Natural killer cell treated with Interleukin-12 subunit alpha and Interleukin-12 subunit beta and Interleukin-15 and Interleukin-18, amount 100 ng/mL, for 72 hours (primary cell): Measurements from ENCODE around the gene SELENOV. TPM values are rescaled to one million over a fixed set of nuclear protein-coding genes. Genes with fewer than 3 reads are reported as not detected.

ENCODE experiments used
- ATAC-seq, 2 donors: fragments of 150-1000 bp; cut with Tn5 transposase in 1 of 2; sonication (Bioruptor Pico), chemical (Tn5 transposase) in 1 of 2; 2 replicates each; pipeline ENCODE4 v1.10.0; 2021
- DNase-seq: peaks from one replicate; pipeline ENCODE4 v3.0.0; 2022; ENCODE audit warnings: low spot score
- H3K27ac Mint-ChIP-seq, 2 donors: 1 replicate in 1 of 2; 2 replicates in 1 of 2; pipeline ENCODE4 v1.8.0; 2022; ENCODE audit warnings: mixed read lengths in 2 of 2, mild to moderate bottlenecking in 1 of 2, moderate library complexity in 1 of 2
- H3K27me3 Mint-ChIP-seq, 2 donors: 1 replicate in 1 of 2; 2 replicates in 1 of 2; pipeline ENCODE4 v1.8.0; 2022; ENCODE audit warnings: mixed read lengths in 2 of 2
- H3K36me3 Mint-ChIP-seq: one replicate; pipeline ENCODE4 v1.8.0; 2022; ENCODE audit warnings: mixed read lengths
- H3K4me1 Mint-ChIP-seq, 2 donors: 1 replicate in 1 of 2; 2 replicates in 1 of 2; pipeline ENCODE4 v1.8.0; 2022; ENCODE audit warnings: low read depth in 2 of 2, mixed read lengths in 2 of 2, mild to moderate bottlenecking in 1 of 2
- H3K4me3 Mint-ChIP-seq: one replicate; pipeline ENCODE4 v1.8.0; 2022; ENCODE audit warnings: mixed read lengths
- H3K9me3 Mint-ChIP-seq: 2 replicates; pipeline ENCODE4 v1.8.0; 2022; ENCODE audit warnings: mixed read lengths
- total RNA-seq, 2 donors: library from RNA; stranded (reverse); gene quantifications; one replicate each; pipeline ENCODE4 v1.2.3, GENCODE V29; 2022

SELENOV gene
- total RNA-seq, 2 donors from 2014 or later, result not detected

DNA sequence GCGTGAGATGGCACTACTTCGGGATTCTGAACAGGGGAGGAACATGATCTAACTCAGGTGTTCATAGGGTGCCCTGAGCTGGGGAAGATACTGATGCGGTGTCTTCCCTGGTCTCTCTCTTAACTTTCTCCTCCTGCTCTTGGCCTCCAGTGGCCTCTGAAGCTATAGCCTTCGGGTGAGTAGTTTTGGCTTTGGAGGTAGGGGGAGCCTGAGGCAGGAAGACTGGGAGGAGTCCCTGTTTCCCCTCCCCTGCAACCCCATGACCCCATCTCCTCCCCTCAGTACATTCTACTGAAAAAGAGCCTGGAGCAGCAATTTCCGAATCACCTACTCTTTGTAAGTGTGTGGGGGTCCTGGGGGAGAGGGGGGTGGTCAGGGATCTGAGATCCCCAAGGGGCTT, 3.5 kb downstream of the SELENOV start:
- ATAC-seq (no peak), DNase-seq (no peak)
- Mint-ChIP-seq H3K27ac (no peak overlapping the region), H3K4me3 (no peak overlapping the region), H3K9me3 (no peaks in the 10 kb centered on the region), H3K4me1 (peaks cover 7 to 9% of the 10 kb centered on the region in 2 donors), H3K27me3 (peaks cover 20% of the 10 kb centered on the region in 2 donors), H3K36me3 (peaks cover 12% of the 10 kb centered on the region)

DNA sequence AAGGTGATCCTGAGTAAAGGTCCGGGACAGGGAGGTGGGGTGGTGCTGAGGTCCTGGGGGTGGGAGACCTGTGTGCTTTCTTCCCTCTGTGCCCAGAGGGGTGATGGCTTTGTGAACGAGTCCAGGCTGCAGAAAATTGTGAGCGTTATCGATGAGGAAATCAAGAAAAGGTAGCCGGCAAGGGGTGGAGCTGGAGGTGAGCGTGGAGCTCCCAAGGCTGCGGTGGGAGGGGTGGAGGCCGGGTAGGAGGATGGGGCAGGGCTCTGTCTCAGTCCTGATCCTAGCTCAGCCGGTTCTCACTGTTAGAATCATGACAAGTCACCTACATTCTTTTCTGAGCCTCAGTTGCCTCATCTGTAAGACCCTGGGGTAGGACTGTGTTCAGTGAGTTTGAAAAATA, 4.0 kb downstream of the SELENOV start:
- H3K4me1 Mint-ChIP-seq, result peaks cover 7 to 9% of the 10 kb centered on the region in 2 donors
- H3K36me3 Mint-ChIP-seq, result peaks cover 12% of the 10 kb centered on the region
- H3K4me3 Mint-ChIP-seq, result no peak overlapping the region
- peaks cover 20% of the 10 kb centered on the region in 2 donors for H3K27me3 Mint-ChIP-seq
- DNase-seq (no peak), ATAC-seq (no peak)
- H3K27ac Mint-ChIP-seq, result no peak overlapping the region
- no peaks in the 10 kb centered on the region for H3K9me3 Mint-ChIP-seq

DNA sequence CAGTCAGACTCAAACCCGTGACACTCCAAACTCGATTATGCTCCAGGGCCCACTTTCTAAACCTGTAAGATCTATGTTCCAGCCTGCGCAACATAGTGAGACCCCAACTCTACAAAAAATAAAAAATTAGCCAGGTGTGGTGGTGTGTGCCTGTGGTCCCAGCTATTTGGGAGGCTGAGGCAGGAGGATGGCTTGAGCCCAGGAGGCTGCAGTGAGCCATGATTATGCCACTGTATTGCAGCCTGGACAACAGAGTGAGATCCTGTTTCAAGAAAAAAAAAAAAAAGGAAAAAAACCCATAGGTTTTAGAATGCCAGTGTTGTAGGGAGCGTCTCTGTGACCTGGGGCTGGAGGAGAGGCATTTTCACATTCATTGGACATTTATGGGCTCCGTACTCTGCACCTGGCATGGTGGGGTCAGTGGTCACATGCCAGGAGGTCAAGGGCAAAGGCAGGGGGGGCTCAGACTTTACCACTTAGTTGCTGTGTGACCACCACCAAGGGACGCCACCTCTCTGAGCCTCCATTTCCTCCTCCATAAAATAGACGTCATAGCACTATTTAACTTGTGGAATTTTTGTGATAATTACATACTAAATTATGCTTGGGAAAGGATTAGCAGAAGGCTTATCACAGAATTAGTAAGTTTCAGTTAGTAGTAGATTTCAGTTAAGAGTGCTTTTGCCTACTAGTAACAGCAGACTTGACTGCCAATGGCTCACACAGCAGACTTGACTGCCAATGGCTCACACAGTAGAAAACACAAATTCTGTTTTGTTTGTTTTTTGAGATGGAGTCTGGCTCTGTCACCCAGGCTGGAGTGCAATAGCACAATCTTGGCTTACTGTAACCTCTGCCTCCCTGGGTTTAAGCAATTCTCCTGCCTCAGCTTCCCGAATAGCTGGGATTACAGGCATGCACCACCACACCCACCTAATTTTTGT, 5.9 kb downstream of the SELENOV start:
- no peak overlapping the region for H3K4me3 Mint-ChIP-seq
- H3K27me3 Mint-ChIP-seq, result peaks cover 16 to 20% of the 10 kb centered on the region in 2 donors
- no peak for DNase-seq
- ATAC-seq, result no peak
- peaks cover 5 to 7% of the 10 kb centered on the region in 2 donors for H3K4me1 Mint-ChIP-seq
- peaks cover 12% of the 10 kb centered on the region for H3K36me3 Mint-ChIP-seq
- H3K9me3 Mint-ChIP-seq, result no peaks in the 10 kb centered on the region
- H3K27ac Mint-ChIP-seq, result no peak overlapping the region

DNA sequence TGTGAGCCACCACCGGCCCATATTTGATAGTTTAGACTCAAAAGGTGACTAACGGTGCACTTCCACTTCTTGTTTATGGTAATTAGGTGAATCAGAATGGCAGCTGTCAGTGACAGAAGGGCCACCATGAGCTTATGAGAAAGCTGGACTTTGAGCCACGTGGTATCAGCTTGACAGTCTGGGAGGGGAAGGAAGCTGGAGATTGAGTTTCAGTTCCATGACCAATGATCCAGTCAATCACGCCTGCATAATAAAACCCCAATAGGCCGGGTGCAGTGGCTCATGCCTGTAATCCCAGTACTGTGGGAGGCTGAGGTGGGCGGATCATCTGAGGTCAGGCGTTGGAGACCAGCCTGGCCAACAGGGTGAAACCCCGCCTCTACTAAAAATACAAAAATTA, 9.6 kb downstream of the SELENOV start:
- Mint-ChIP-seq H3K27ac (no peak overlapping the region), H3K9me3 (no peaks in the 10 kb centered on the region), H3K27me3 (no peaks in the 10 kb centered on the region), H3K36me3 (no peaks in the 10 kb centered on the region), H3K4me3 (no peak overlapping the region), H3K4me1 (peaks cover 0 to 5% of the 10 kb centered on the region in 2 donors)
- DNase-seq (no peak), ATAC-seq (no peak)

DNA sequence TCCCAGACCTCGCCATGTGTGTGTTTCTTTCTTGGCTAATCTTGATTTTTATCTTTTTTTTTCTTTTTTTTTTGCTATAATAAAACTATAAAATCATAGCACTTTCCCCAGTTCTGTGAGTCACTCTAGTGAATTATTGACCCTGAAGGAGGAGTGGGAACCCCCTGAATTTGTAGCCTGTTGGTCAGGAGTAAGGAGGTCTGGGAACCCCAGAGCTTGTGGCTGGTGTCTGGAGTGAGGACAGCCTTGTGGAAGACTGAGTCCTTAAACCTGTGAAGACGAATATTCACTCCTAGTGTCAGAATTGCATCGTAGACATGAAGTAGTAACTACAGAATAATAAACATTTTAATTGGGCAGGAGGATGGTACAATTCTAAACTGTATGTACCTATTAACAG, 10.3 kb downstream of the SELENOV start:
- no peaks in the 10 kb centered on the region for H3K36me3 Mint-ChIP-seq
- no peak overlapping the region for H3K27ac Mint-ChIP-seq
- no peak overlapping the region for H3K4me3 Mint-ChIP-seq
- peaks cover 0 to 5% of the 10 kb centered on the region in 2 donors for H3K4me1 Mint-ChIP-seq
- H3K27me3 Mint-ChIP-seq, result no peaks in the 10 kb centered on the region
- ATAC-seq (no peak), DNase-seq (no peak)
- H3K9me3 Mint-ChIP-seq, result no peaks in the 10 kb centered on the region

DNA sequence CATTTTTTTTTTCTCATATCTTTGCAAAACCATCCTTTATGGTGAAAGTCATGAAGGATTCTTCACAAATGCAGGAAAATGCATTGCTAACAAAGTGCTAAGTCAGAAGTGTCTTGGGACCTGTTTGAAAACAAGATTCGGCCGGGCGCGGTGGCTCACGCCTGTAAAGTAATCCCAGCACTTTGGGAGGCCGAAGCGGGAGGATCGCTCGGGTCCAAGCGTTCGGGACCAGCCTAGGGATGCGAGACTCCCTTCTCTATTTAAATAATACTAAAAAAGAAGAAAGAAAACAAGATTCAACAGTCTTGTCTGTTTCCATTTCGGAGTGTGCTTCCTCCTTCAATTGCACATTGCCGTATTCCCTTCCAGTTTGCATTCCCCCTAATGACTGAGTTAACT, 16.9 kb downstream of the SELENOV start:
- peak overlapping the region; percentile 86 for H3K4me3 Mint-ChIP-seq
- no peaks in the 10 kb centered on the region for H3K27me3 Mint-ChIP-seq
- ATAC-seq, result no peak
- no peaks in the 10 kb centered on the region for H3K36me3 Mint-ChIP-seq
- no peak for DNase-seq
- H3K4me1 Mint-ChIP-seq, result peaks cover 3 to 13% of the 10 kb centered on the region in 2 donors
- peak overlapping the region; percentile 46 to 76 for H3K27ac Mint-ChIP-seq
- H3K9me3 Mint-ChIP-seq, result no peaks in the 10 kb centered on the region

DNA sequence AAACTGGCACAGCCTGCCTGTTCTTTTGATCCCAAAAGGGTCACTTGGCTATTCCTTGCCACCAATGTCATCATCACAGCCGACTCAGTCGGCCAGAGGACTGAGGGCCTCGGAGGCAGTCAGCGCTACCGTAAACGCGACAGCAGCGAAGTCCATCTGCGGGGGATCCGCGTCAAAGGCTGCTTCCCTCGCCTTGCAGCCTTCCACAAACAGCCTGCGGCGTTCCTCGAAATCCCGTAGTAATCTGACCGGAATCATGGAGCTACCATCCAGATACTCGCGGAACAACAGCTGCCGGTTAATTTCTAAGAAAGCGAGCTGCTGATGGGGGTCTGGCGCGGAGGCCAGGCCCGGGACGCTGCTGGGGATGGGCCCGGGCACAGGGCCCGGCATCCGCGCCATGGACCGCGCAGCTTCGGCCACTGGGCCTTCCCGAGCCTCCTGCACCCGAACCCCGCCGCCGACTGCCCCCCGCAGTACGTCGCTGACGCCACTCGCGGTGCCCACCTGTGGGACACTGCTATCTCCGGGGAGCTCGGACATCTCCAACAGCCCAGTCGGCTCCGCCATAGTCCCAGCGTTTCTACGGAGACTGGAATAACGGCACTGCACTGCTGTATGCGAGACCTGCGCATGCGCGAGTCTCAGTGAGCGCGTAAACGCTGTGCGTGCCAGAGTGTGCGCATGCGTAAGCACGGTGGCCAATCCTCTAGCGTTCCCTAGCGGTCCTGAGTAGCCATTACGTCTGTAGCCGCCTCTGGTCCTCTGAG, 17.5 kb downstream of the SELENOV start, which contains the start of gene EID2B:
Gene EID2B, minus strand, starts transcription at position 620 of the 770 bp plus-strand sequence. Its CDS starts 50 bp downstream, at position 570.
- Mint-ChIP-seq H3K36me3 (no peaks in the 10 kb centered on the region), H3K9me3 (no peaks in the 10 kb centered on the region), H3K4me3 (peak within 1 kb of the TSS; percentile 86), H3K27ac (peak within 1 kb of the TSS; percentile 46 to 76), H3K4me1 (peaks cover 3 to 13% of the 10 kb centered on the region in 2 donors), H3K27me3 (no peaks in the 10 kb centered on the region)
- ATAC-seq, result peak; percentile 97 to 98
- peak; percentile 93 for DNase-seq

DNA sequence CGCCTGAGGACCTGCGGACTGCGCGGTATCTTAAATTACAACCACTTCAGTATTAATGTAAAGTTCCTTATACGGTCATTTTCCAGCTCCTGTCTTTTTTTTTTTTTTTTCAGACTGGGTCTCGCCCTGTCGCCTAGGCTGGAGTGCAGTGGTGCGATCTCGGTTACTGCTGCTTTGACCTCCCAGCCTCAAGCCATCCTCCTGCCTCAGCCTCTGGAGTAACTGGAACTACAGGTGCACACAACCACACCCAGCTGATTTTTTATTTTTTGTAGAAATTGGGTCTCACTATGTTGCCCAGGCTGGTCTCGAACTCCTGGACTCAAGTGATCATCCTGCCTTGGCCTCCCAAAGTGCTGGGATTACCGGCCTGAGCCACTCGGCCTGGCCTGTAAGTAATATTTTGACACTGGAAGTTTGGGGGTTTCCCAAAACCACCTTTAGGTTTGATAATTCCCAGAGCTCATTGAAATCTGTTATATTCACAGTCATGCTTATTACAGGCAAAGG, 18.1 kb downstream of the SELENOV start:
- ATAC-seq (peak in 1 of 2 donors; percentile 13), DNase-seq (no peak)
- H3K27ac Mint-ChIP-seq, result peak overlapping the region; percentile 46 to 76
- no peaks in the 10 kb centered on the region for H3K27me3 Mint-ChIP-seq
- H3K36me3 Mint-ChIP-seq, result no peaks in the 10 kb centered on the region
- no peaks in the 10 kb centered on the region for H3K9me3 Mint-ChIP-seq
- H3K4me1 Mint-ChIP-seq, result peaks cover 5 to 17% of the 10 kb centered on the region in 2 donors
- H3K4me3 Mint-ChIP-seq, result peak overlapping the region; percentile 86

DNA sequence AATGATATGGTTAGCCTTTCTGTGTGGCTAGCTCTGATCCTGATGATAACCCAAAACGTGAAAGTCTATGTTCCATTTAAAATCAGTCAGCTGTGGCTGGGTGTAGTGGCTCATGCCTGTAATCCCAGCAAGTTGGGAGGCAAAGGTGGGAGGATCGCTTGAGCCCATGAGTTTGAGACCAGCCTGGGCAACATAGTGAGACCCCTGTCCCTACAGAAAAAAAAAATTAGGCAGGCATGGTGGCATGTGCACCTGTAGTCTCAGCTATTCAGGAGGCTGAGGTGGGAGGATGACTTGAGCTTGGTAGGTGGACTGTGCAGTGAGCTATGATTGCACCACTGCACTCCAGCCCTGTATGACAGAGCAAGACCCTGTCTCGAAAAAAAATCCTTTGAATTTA, 18.9 kb downstream of the SELENOV start:
- H3K27ac Mint-ChIP-seq, result no peak overlapping the region
- H3K36me3 Mint-ChIP-seq, result no peaks in the 10 kb centered on the region
- no peaks in the 10 kb centered on the region for H3K27me3 Mint-ChIP-seq
- no peak overlapping the region for H3K4me3 Mint-ChIP-seq
- no peaks in the 10 kb centered on the region for H3K9me3 Mint-ChIP-seq
- DNase-seq, result no peak
- peaks cover 10 to 20% of the 10 kb centered on the region in 2 donors for H3K4me1 Mint-ChIP-seq
- no peak for ATAC-seq

DNA sequence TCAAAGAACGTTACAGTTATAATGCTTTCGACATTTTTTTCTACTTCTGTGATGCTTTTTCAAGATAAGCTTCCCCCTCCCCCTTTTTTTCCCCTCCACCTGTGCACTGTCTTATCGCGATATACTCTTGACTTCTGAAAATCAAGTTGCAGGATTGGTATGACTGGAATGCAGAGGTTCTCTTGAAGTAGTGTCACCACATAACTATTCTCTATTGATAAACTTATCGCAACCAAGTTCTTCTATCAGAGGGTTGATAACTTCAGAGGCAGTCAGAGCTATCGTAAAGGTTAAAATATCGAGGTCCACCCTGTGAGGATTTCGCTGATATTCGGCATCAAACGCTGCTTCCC, 24.2 kb downstream of the SELENOV start:
- Mint-ChIP-seq H3K27me3 (peaks cover 0 to 8% of the 10 kb centered on the region in 2 donors), H3K36me3 (no peaks in the 10 kb centered on the region), H3K27ac (peak overlapping the region; percentile 88 to 91), H3K4me3 (peak overlapping the region; percentile 94), H3K4me1 (peaks cover 22 to 38% of the 10 kb centered on the region in 2 donors), H3K9me3 (no peaks in the 10 kb centered on the region)
- ATAC-seq, result no peak
- DNase-seq, result no peak

DNA sequence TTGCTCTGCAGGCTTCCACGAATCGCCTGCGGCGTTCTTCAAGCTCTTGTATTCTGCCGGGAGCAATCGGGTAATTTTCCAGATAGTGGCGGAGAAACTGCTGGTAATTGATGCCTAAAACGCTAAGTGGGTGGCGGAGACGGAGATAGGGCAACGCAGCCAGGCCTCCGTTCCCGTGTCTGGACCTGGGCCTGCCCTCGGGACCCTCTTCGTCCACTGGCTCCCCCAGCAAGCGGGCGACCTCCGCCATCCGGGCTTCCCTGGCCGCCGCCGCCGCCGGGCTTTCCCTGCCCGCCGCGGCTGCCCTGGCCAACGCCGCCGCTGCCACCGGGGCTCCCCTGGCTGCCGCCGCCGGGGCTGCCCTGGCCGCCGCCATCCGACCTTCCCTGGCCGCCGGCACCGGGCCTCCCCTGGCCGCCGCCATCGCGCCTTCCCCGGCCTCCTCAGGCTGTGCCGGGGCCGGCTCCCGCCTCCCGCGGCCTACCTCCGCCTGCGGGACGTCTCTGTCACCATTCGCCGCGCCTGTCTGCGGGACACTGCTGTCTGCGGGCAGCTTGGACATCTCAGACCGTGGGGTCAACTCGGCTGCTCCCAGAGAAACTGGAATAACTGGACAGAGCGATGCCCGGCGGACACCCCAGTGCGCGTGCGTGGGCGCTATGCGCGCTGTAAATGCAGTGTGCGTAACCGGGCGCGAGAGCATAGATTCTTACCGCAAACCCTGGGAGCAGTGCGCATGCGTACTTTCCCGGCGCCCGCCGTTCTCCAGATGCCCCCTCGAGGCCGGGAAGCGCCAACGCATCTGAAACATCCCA, 24.8 kb downstream of the SELENOV start, which contains the start of gene EID2:
Gene EID2, minus strand, starts transcription at position 644 of the 815 bp plus-strand sequence. Its CDS starts 82 bp downstream, at position 562.
- Mint-ChIP-seq H3K27me3 (peaks cover 0 to 8% of the 10 kb centered on the region in 2 donors), H3K4me3 (peak within 1 kb of the TSS; percentile 95), H3K36me3 (no peaks in the 10 kb centered on the region), H3K27ac (peak within 1 kb of the TSS; percentile 88 to 91), H3K9me3 (no peaks in the 10 kb centered on the region), H3K4me1 (peaks cover 22 to 38% of the 10 kb centered on the region in 2 donors)
- peak; percentile 96 for DNase-seq
- peak; percentile 95 to 97 for ATAC-seq

DNA sequence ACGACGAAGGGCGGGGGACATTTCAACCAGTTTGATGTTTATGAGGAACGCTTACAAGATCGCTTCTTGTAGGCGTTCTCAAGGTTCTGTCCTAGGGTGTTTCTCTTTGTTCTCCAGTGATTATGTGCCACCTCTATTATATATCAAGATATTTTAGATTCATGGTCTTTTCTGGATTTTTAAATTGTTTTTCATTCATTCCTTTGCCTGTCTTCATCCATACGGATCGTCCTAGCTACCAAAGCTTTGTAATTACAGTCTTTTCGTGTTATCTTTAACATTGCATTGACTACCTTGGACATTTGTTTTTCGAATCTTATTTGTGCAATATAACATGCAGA, 25.4 kb downstream of the SELENOV start:
- ATAC-seq, result no peak
- Mint-ChIP-seq H3K27ac (peak overlapping the region; percentile 88 to 91), H3K27me3 (peaks cover 2 to 8% of the 10 kb centered on the region in 2 donors), H3K36me3 (no peaks in the 10 kb centered on the region), H3K4me3 (peak overlapping the region; percentile 95), H3K4me1 (peaks cover 22 to 38% of the 10 kb centered on the region in 2 donors), H3K9me3 (no peaks in the 10 kb centered on the region)
- no peak for DNase-seq

DNA sequence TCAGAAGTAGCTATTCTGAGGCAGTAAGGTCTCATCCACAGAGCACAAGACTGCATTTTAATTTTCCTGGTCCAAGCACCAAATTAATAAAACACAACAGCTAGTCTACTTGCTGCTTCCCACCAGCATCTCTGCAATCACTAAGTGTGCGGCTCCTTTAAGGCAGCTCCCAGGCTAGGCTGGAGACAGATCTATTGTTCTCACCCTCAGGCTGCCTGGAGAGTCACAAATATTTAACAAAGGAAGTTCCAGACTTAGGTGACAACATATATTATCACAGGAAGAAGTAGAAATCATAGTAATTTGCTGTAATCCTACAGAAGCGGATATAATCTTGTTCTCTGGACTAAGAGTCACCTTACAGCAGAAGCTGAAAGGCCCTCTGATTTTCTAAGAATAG, 27.3 kb downstream of the SELENOV start:
- peak overlapping the region; percentile 34 to 91 for H3K27ac Mint-ChIP-seq
- H3K27me3 Mint-ChIP-seq, result peaks cover 9 to 12% of the 10 kb centered on the region in 2 donors

More for the DNA sequence above, 27.3 kb downstream of the SELENOV start:
- DNase-seq (no peak), ATAC-seq (no peak)
- H3K4me3 Mint-ChIP-seq, result peak overlapping the region; percentile 1
- H3K4me1 Mint-ChIP-seq, result peaks cover 22 to 38% of the 10 kb centered on the region in 2 donors
- no peaks in the 10 kb centered on the region for H3K36me3 Mint-ChIP-seq
- H3K9me3 Mint-ChIP-seq, result no peaks in the 10 kb centered on the region
